Adrenal gland (tissue), 5 donors: Measurements from ENCODE around the gene ALDH1L1.

Experiments
- POLR2A ChIP-seq, 2 donors: fragments of 450-650 bp; IDR thresholded peaks; one replicate each; pipeline ENCODE4 v1.6.1; 2017; ENCODE audit warnings: antibody characterized with exemption in 2 of 2, mild to moderate bottlenecking in 2 of 2, moderate library complexity in 1 of 2
- TF ChIP-seq, protein P1 (sequence below), 6 experiments: fragments of 450-650 bp in 4 of 6; fragments of 200-600 bp in 2 of 6; sonication (generic) in 1 of 6; IDR thresholded peaks; 1 replicate in 5 of 6; 2 replicates in 1 of 6; pipeline versions ENCODE4 v1.5.1 to v1.8.0; 2016 to 2021; ENCODE audit warnings: antibody characterized with exemption in 6 of 6, mild to moderate bottlenecking in 2 of 6, moderate library complexity in 1 of 6
- donor health status: DM: no; HTN: no; CAD: no.

GRCh38 chr3:126131881-126132750 is 48.3 kb downstream of the ALDH1L1 start:
- TF ChIP-seq, protein P1, sequence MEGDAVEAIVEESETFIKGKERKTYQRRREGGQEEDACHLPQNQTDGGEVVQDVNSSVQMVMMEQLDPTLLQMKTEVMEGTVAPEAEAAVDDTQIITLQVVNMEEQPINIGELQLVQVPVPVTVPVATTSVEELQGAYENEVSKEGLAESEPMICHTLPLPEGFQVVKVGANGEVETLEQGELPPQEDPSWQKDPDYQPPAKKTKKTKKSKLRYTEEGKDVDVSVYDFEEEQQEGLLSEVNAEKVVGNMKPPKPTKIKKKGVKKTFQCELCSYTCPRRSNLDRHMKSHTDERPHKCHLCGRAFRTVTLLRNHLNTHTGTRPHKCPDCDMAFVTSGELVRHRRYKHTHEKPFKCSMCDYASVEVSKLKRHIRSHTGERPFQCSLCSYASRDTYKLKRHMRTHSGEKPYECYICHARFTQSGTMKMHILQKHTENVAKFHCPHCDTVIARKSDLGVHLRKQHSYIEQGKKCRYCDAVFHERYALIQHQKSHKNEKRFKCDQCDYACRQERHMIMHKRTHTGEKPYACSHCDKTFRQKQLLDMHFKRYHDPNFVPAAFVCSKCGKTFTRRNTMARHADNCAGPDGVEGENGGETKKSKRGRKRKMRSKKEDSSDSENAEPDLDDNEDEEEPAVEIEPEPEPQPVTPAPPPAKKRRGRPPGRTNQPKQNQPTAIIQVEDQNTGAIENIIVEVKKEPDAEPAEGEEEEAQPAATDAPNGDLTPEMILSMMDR (IDR thresholded peaks at IDR 0.05) = no peak
- TF ChIP-seq POLR2A (IDR thresholded peaks at IDR 0.05) = no peak
